Body of pancreas (tissue), 4 donors: ENCODE results near the gene SLC6A17.

ENCODE experiments used
- CTCF ChIP-seq, 7 experiments: fragments of 450-650 bp in 4 of 7; fragments of 200-600 bp in 3 of 7; sonication (generic) in 3 of 7; IDR thresholded peaks; one replicate each; pipeline ENCODE4 v1.5.1; 2016 to 2019; ENCODE audit warnings: antibody characterized with exemption in 7 of 7
- POLR2A ChIP-seq, 3 donors: fragments of 450-650 bp; IDR thresholded peaks; one replicate each; pipeline ENCODE4 v1.6.1; 2016; ENCODE audit warnings: antibody characterized with exemption in 3 of 3, mild to moderate bottlenecking in 2 of 3

GRCh38 chr1:110242062-110242461, 91.8 kb downstream of the SLC6A17 start:
- TF ChIP-seq POLR2A (IDR thresholded peaks at IDR 0.05) (no peak), CTCF (IDR thresholded peaks at IDR 0.05) (no peak)
